H1 (cell line): ENCODE data around the gene ERC1. TPM values are rescaled to one million over a fixed set of nuclear protein-coding genes. Genes with fewer than 3 reads are reported as not detected.

ENCODE experiments used
- CTCF ChIA-PET: fragments of 300-600 bp; sonication (Branson Sonifier 250); formaldehyde crosslinking; loops from one replicate; lab custom pipeline; 2021; ENCODE audit not compliant: partially characterized antibody; lab: Charles Lee
- POLR2A ChIA-PET: fragments of 300-600 bp; sonication (Branson Sonifier 250); formaldehyde crosslinking; loops from one replicate; lab custom pipeline; 2021; ENCODE audit warnings: inconsistent platforms; ENCODE audit not compliant: partially characterized antibody; lab: Charles Lee
- DNase-seq, 2 experiments: peaks; one replicate each; pipeline versions ENCODE4 v3.0.0 to v3.0.0-alpha.2; 2010 to 2022; ENCODE audit warnings: low spot score in 2 of 2, low read depth in 1 of 2, mixed read lengths in 1 of 2
- FAIRE-seq: peaks from 2 replicates; lab custom pipeline; 2011; peaks lifted over from hg19 to GRCh38; lab: Jason Lieb, UNC
- H2AFZ ChIP-seq: 2 replicates; pipeline ENCODE4 v1.8.1; 2012; ENCODE audit warnings: low read length, inconsistent platforms
- H2AK5ac ChIP-seq: 2 replicates; pipeline ENCODE4 v1.6.1; 2013; ENCODE audit warnings: low read depth, low read length
- H2BK120ac ChIP-seq: replicated peaks from 2 replicates; pipeline ENCODE3; 2013; ENCODE audit warnings: low read depth, low read length, inconsistent platforms
- H2BK12ac ChIP-seq: 2 replicates; pipeline ENCODE4 v1.6.1; 2013; ENCODE audit warnings: low read depth, low read length
- H2BK15ac ChIP-seq: 2 replicates; pipeline ENCODE4 v1.6.1; 2013; ENCODE audit warnings: low read length
- H2BK20ac ChIP-seq: 2 replicates; pipeline ENCODE4 v1.6.1; 2013; ENCODE audit warnings: low read length
- H2BK5ac ChIP-seq: 2 replicates; pipeline ENCODE4 v1.6.1; 2013; ENCODE audit warnings: low read depth, low read length
- H3K14ac ChIP-seq: 2 replicates; pipeline ENCODE4 v1.6.1; 2013; ENCODE audit warnings: inconsistent platforms; ENCODE audit not compliant: insufficient read length
- H3K18ac ChIP-seq: 2 replicates; pipeline ENCODE4 v1.6.1; 2013; ENCODE audit warnings: low read length; ENCODE audit errors: extremely low read depth
- H3K23ac ChIP-seq: 2 replicates; pipeline ENCODE4 v1.6.1; 2013; ENCODE audit warnings: inconsistent platforms; ENCODE audit not compliant: insufficient read length
- H3K23me2 ChIP-seq: 2 replicates; pipeline ENCODE4 v1.6.1; 2013; ENCODE audit warnings: low read depth, low read length
- H3K27ac ChIP-seq: 2 replicates; pipeline ENCODE4 v1.6.1; 2011; ENCODE audit warnings: low read depth, low read length, inconsistent platforms
- H3K27me3 ChIP-seq, 4 experiments: replicated peaks in 1 of 4; 1 replicate in 1 of 4; 2 replicates in 3 of 4; pipeline versions ENCODE4 v1.6.1 to v1.8.1; 2011 to 2013; ENCODE audit warnings: low read length in 3 of 4, mild to moderate bottlenecking in 3 of 4, inconsistent platforms in 2 of 4, mixed read lengths in 2 of 4, moderate library complexity in 1 of 4; ENCODE audit not compliant: control insufficient read depth in 3 of 4, insufficient read depth in 3 of 4; ENCODE audit errors: extremely low read depth in 1 of 4
- H3K36me3 ChIP-seq, 4 experiments: 2 replicates each; pipeline versions ENCODE4 v1.6.1 to v1.8.1; 2011 to 2013; ENCODE audit warnings: mild to moderate bottlenecking in 4 of 4, low read length in 3 of 4, moderate library complexity in 2 of 4, control low read depth in 1 of 4, inconsistent platforms in 1 of 4; ENCODE audit not compliant: insufficient read depth in 4 of 4, control insufficient read depth in 2 of 4
- H3K4ac ChIP-seq: replicated peaks from 2 replicates; pipeline ENCODE3; 2013; ENCODE audit warnings: low read length, low read depth, mixed read lengths, inconsistent platforms; ENCODE audit not compliant: insufficient read length
- H3K4me1 ChIP-seq, 4 experiments: replicated peaks in 1 of 4; 1 replicate in 1 of 4; 2 replicates in 3 of 4; pipeline versions ENCODE4 v1.6.1 to v1.8.1; 2011 to 2013; ENCODE audit warnings: low read length in 3 of 4, inconsistent platforms in 2 of 4, mixed read lengths in 1 of 4; ENCODE audit not compliant: insufficient read depth in 4 of 4, control insufficient read depth in 3 of 4
- H3K4me2 ChIP-seq, 2 experiments: 2 replicates each; pipeline versions ENCODE4 v1.6.1 to v1.8.1; 2011 to 2013; ENCODE audit warnings: low read depth in 2 of 2, low read length in 2 of 2, control low read depth in 1 of 2, inconsistent platforms in 1 of 2, mild to moderate bottlenecking in 1 of 2; ENCODE audit not compliant: insufficient read depth in 1 of 2
- H3K4me3 ChIP-seq, 4 experiments: fragments of 200-600, 300-600 bp in 1 of 4; sonication (generic), shearing (Covaris generic), sonication (Bioruptor Twin) in 1 of 4; 2 replicates each; pipeline versions ENCODE4 v1.5.1 to v1.8.1; 2011 to 2016; ENCODE audit warnings: low read length in 4 of 4, low read depth in 3 of 4, control low read depth in 2 of 4, inconsistent platforms in 2 of 4, mild to moderate bottlenecking in 2 of 4, mixed read lengths in 1 of 4, moderate library complexity in 1 of 4; ENCODE audit not compliant: insufficient read depth in 2 of 4; ENCODE audit errors: extremely low read depth in 1 of 4
- H3K56ac ChIP-seq: replicated peaks from 2 replicates; pipeline ENCODE3; 2013; ENCODE audit warnings: low read depth, mild to moderate bottlenecking, mixed read lengths, low read length, inconsistent platforms; ENCODE audit not compliant: insufficient read length
- H3K79me1 ChIP-seq: 2 replicates; pipeline ENCODE4 v1.6.1; 2013; ENCODE audit warnings: low read depth, low read length, control low read depth
- H3K79me2 ChIP-seq, 2 experiments: 2 replicates each; pipeline versions ENCODE4 v1.6.1 to v1.8.1; 2012 to 2013; ENCODE audit warnings: low read length in 2 of 2, mild to moderate bottlenecking in 2 of 2, inconsistent platforms in 1 of 2; ENCODE audit not compliant: insufficient read depth in 2 of 2, control insufficient read depth in 1 of 2
- H3K9ac ChIP-seq, 4 experiments: replicated peaks in 1 of 4; 1 replicate in 1 of 4; 2 replicates in 3 of 4; pipeline versions ENCODE4 v1.6.1 to v1.8.1; 2011 to 2013; ENCODE audit warnings: low read depth in 3 of 4, low read length in 3 of 4, control low read depth in 2 of 4, mild to moderate bottlenecking in 2 of 4, moderate library complexity in 2 of 4, inconsistent platforms in 1 of 4; ENCODE audit errors: extremely low read depth in 1 of 4
- H3K9me3 ChIP-seq, 2 experiments: 2 replicates each; pipeline versions ENCODE4 v1.6.1 to v1.8.1; 2012 to 2013; ENCODE audit warnings: mild to moderate bottlenecking in 2 of 2, moderate library complexity in 2 of 2, control low read depth in 1 of 2, inconsistent platforms in 1 of 2, low read depth in 1 of 2, low read length in 1 of 2, mixed read lengths in 1 of 2; ENCODE audit not compliant: insufficient read depth in 2 of 2
- H4K20me1 ChIP-seq, 2 experiments: replicated peaks in 1 of 2; 2 replicates each; pipeline versions ENCODE3 to v1.8.1; 2011 to 2013; ENCODE audit warnings: inconsistent platforms in 2 of 2, low read length in 2 of 2, mild to moderate bottlenecking in 1 of 2; ENCODE audit not compliant: insufficient read depth in 2 of 2, control insufficient read depth in 1 of 2
- H4K5ac ChIP-seq: 2 replicates; pipeline ENCODE4 v1.6.1; 2013; ENCODE audit warnings: low read length, low read depth, mixed read lengths, inconsistent platforms; ENCODE audit not compliant: insufficient read length
- H4K8ac ChIP-seq: 2 replicates; pipeline ENCODE4 v1.8.0; 2013; ENCODE audit warnings: mild to moderate bottlenecking, moderate library complexity, low read length, inconsistent platforms; ENCODE audit not compliant: insufficient read depth; ENCODE audit errors: extremely low read depth
- H4K91ac ChIP-seq: replicated peaks from 2 replicates; pipeline ENCODE3; 2013; ENCODE audit warnings: low read length, mixed read lengths, inconsistent platforms; ENCODE audit not compliant: insufficient read length
- ATF2 ChIP-seq: IDR thresholded peaks from 2 replicates; pipeline ENCODE4 v1.6.1; 2012; ENCODE audit warnings: low read length, inconsistent platforms
- CBX5 ChIP-seq: fragments of 300-800, 300-1000 bp; sonication (generic); IDR thresholded peaks from 2 replicates; pipeline ENCODE4 v1.7.1; 2016; ENCODE audit warnings: antibody characterized with exemption, low read length, low read depth
- GTF2F1 ChIP-seq: IDR thresholded peaks from 2 replicates; pipeline ENCODE4 v1.6.1; 2012; ENCODE audit warnings: low read depth, low read length, improper control_type of control experiment, borderline replicate concordance
- RNF2 ChIP-seq: fragments of 200-900, 300-1000 bp; sonication (generic); IDR thresholded peaks from 2 replicates; pipeline ENCODE4 v1.7.1; 2016; ENCODE audit warnings: borderline replicate concordance, low read depth, mild to moderate bottlenecking, antibody characterized with exemption, low read length; ENCODE audit not compliant: poor library complexity, severe bottlenecking; ENCODE audit errors: missing control alignments
- TAF7 ChIP-seq: optimal IDR thresholded peaks from 2 replicates; pipeline ENCODE3; 2011; ENCODE audit warnings: low read depth, mild to moderate bottlenecking, inconsistent platforms, low read length, moderate library complexity, borderline replicate concordance
- WGBS, 2 experiments: shearing (Covaris generic) in 1 of 2; methylation state at CpG; one replicate each; pipeline versions ENCODE4 v1.1.6 to v1.1.7; 2013 to 2015; ENCODE audit warnings: low lambda C conversion rate in 2 of 2, mixed read lengths in 2 of 2, inconsistent platforms in 1 of 2, low coverage in 1 of 2, missing lambda C conversion rate in 1 of 2; ENCODE audit not compliant: insufficient replicate concordance in 2 of 2, insufficient coverage in 1 of 2, insufficient read length in 1 of 2; ENCODE audit errors: extremely low coverage in 1 of 2, missing lambda C conversion rate in 1 of 2; 5-methylcytosine and 5-hydroxymethylcytosine counted together
- polyA plus RNA-seq, 7 experiments: library from polyadenylated mRNA; depleted of rRNA in 3 of 7; stranded (reverse) in 5 of 7; unstranded in 2 of 7; fragments of >200 nt in 5 of 7; fragments of 200-250 nt in 2 of 7; gene quantifications; 1 replicate in 5 of 7; 2 replicates in 1 of 7; 4 replicates in 1 of 7; pipeline versions ENCODE4 v1.2.1 to v1.2.3, GENCODE V29; 2011 to 2013; ENCODE audit warnings: missing spikeins in 2 of 7, mixed read lengths in 2 of 7
- total RNA-seq: library from RNA; stranded (reverse); fragmentation: NEBNext Ultra II Directional; extraction: Animal tissue kit (Norgen Biotek cat#: 25700); gene quantifications from 2 replicates; pipeline ENCODE4 v1.2.1, GENCODE V29; 2021

The ERC1 gene
- total and polyA plus RNA-seq, 2 of the 8 experiments (the other 6 are each of a cell fraction or from before 2014, with no cell fraction given), result 7.8 to 45.7 TPM

DNA sequence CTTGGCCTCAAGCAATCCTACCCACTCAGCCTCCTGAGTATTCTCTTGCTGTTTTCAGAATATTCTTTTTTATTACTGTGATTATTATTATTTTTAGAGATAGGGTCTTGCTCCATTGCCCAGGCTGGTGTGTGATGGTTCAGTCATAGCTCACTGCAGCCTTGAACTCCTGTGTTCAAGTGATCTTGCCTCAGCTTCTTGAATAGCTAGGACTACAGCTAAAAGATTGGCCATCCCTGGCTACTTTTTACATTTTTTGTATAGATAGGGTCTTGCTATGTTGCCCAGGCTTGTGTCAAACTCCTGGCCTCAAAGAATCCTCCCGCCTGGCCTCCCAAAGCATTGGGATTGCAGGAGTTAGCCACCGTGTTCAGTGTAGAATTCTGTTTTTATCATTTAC is 73.3 kb downstream of the ERC1 start:
- no peak overlapping the region for H2BK5ac ChIP-seq
- H2BK120ac ChIP-seq, result no peak overlapping the region
- H3K4me3 ChIP-seq, result no peak overlapping the region
- no peak overlapping the region for H2AFZ ChIP-seq
- H3K4ac ChIP-seq, result no peak overlapping the region
- FAIRE-seq, result no peak
- no peaks in the 10 kb centered on the region for H3K27me3 ChIP-seq
- H3K27ac ChIP-seq, result no peak overlapping the region
- H2BK12ac ChIP-seq, result no peak overlapping the region
- H3K9ac ChIP-seq, result no peak overlapping the region
- no peaks in the 10 kb centered on the region for H3K36me3 ChIP-seq
- H3K4me1 ChIP-seq, result peaks cover 0 to 3% (median 0%) of the 10 kb centered on the region in 4 experiments; a peak in 2 of 7 replicates
- H4K8ac ChIP-seq, result no peak overlapping the region
- H3K4me2 ChIP-seq, result no peak overlapping the region
- no peak overlapping the region for H4K5ac ChIP-seq
- peaks cover 0 to 1% of the 10 kb centered on the region in 2 experiments for H4K20me1 ChIP-seq
- H2AK5ac ChIP-seq, result no peak overlapping the region
- H3K56ac ChIP-seq, result no peak overlapping the region
- H3K23ac ChIP-seq, result no peak overlapping the region
- no peaks in the 10 kb centered on the region for H3K79me1 ChIP-seq
- no peak overlapping the region for H2BK20ac ChIP-seq
- TF ChIP-seq GTF2F1 (no peak), RNF2 (no peak), TAF7 (no peak), CBX5 (no peak), ATF2 (no peak)
- no peak overlapping the region for H2BK15ac ChIP-seq
- 92% methylated on average over 2 of the region's 2 CpGs; no CpG with 5 or more reads in 1 of the 2 experiments for WGBS, 2 experiments
- no peak overlapping the region for H3K18ac ChIP-seq
- peaks cover 0 to 46% of the 10 kb centered on the region in 2 experiments; a peak in 3 of 4 replicates for H3K79me2 ChIP-seq
- peaks cover 1% of the 10 kb centered on the region; the same call in 1 of the 2 replicates for H3K23me2 ChIP-seq
- no peak overlapping the region for H4K91ac ChIP-seq
- H3K9me3 ChIP-seq, result no peaks in the 10 kb centered on the region; a peak in 2 of 4 replicates
- no peak overlapping the region for H3K14ac ChIP-seq
- ChIA-PET POLR2A (no interaction called here), CTCF (interaction anchor here (1.0 to 1.2 kb wide), 2 partner anchors 9 to 28 kb away, joined by 3 to 5 read pairs; no protein-coding TSS in a partner anchor)
- DNase-seq, result no peak
